T-helper 2 cell treated with Interferon-gamma antibody and Interleukin-4, amounts not matched to agents 5 μg/mL and 100 μg/mL, for 36 hours (primary cell): ENCODE data around the gene NPTX2.

Experiments
- DNase-seq: peaks from one replicate; pipeline ENCODE4 v3.0.0; 2021; ENCODE audit warnings: low spot score
- H3K27ac Mint-ChIP-seq: one replicate; pipeline ENCODE4 v1.8.0; 2021; ENCODE audit warnings: mild to moderate bottlenecking, mixed read lengths
- H3K27me3 Mint-ChIP-seq: one replicate; pipeline ENCODE4 v1.8.0; 2021; ENCODE audit warnings: low read depth, mixed read lengths
- H3K36me3 Mint-ChIP-seq: one replicate; pipeline ENCODE4 v1.8.0; 2021; ENCODE audit warnings: low read depth, mixed read lengths
- H3K4me1 Mint-ChIP-seq: one replicate; pipeline ENCODE4 v1.8.0; 2021; ENCODE audit warnings: low read depth, mixed read lengths
- H3K4me3 Mint-ChIP-seq: one replicate; pipeline ENCODE4 v1.8.0; 2022; ENCODE audit warnings: mild to moderate bottlenecking, moderate library complexity, mixed read lengths
- H3K9me3 Mint-ChIP-seq: one replicate; pipeline ENCODE4 v1.8.0; 2021; ENCODE audit warnings: mixed read lengths

Gene NPTX2

GRCh38 chr7:98674881-98675280 lies 57.8 kb downstream of the NPTX2 start:
- Mint-ChIP-seq H3K27ac (no peak overlapping the region), H3K4me3 (no peak overlapping the region), H3K9me3 (peaks cover 14% of the 10 kb centered on the region), H3K36me3 (no peaks in the 10 kb centered on the region), H3K27me3 (no peaks in the 10 kb centered on the region), H3K4me1 (no peaks in the 10 kb centered on the region)
- DNase-seq: no peak

- DNase-seq: no peak
- H3K9me3 Mint-ChIP-seq: peaks cover 3% of the 10 kb centered on the region
- no peak overlapping the region for H3K4me3 Mint-ChIP-seq
- H3K27ac Mint-ChIP-seq: no peak overlapping the region
- no peaks in the 10 kb centered on the region for H3K4me1 Mint-ChIP-seq
- H3K36me3 Mint-ChIP-seq: no peaks in the 10 kb centered on the region
- H3K27me3 Mint-ChIP-seq: no peaks in the 10 kb centered on the region
Measured at GRCh38 chr7:98678215-98678614, 61.1 kb downstream of the NPTX2 start.
